ENCODE measurements around the gene VARS1. TPM values are rescaled to one million over a fixed set of nuclear protein-coding genes. Genes with fewer than 3 reads are reported as not detected.

VARS1 gene
- total and polyA plus RNA-seq, 2 of the 8 experiments (the other 6 are each of a cell fraction or from before 2014, with no cell fraction given): 53.5 to 162 TPM

DNA sequence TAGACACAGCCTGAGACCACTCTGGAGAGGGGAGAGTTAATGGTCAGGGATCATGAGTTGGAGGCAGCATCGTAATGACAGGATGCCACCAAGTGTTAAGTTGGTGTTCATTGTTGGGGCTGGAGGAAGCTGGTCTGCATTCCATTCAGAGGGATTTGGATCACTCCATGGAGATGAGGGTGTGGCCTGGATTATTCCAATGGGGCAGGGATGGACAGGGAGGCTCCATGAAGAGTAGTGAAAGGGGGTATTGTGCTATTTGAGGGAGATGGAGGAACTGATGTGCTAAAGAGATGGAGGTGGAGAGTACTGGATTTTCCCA lies 32.0 kb downstream of the VARS1 start:
- Histone ChIP-seq H3K4me2 (ENCODE audit: insufficient read depth in 1 of 2, low read depth in 2 of 2, low read length in 2 of 2) (peak overlapping the region in 1 of 2 experiments; percentile 6; a peak in 1 of 4 replicates), H2BK20ac (ENCODE audit: low read length) (no peak overlapping the region), H3K27ac (ENCODE audit: low read depth, low read length) (0 out of 2 replicates have a peak overlapping the region, but pooled peaks have one; percentile 32), H3K9me3 (ENCODE audit: insufficient read depth in 2 of 2, low read depth in 1 of 2, low read length in 1 of 2) (no peaks in the 10 kb centered on the region), H2BK5ac (ENCODE audit: low read depth, low read length) (no peak overlapping the region), H3K14ac (ENCODE audit: insufficient read length) (no peak overlapping the region), H3K4me3 (ENCODE audit: extremely low read depth in 1 of 4, insufficient read depth in 2 of 4, low read depth in 3 of 4, low read length in 4 of 4) (no peak overlapping the region), H3K4me1 (replicated peaks in 1 of 4; ENCODE audit: control insufficient read depth in 3 of 4, insufficient read depth in 4 of 4, low read length in 3 of 4) (peaks cover 0 to 11% (median under 1%) of the 10 kb centered on the region in 4 experiments; a peak in 4 of 7 replicates), H2AK5ac (ENCODE audit: low read depth, low read length) (no peak overlapping the region), H3K56ac (replicated peaks; ENCODE audit: insufficient read length, low read depth, low read length) (no peak overlapping the region), H3K23ac (ENCODE audit: insufficient read length) (no peak overlapping the region), H2BK120ac (replicated peaks; ENCODE audit: low read depth, low read length) (no peak overlapping the region), H2BK12ac (ENCODE audit: low read depth, low read length) (no peak overlapping the region), H2BK15ac (ENCODE audit: low read length) (0 out of 2 replicates have a peak overlapping the region, but pooled peaks have one; percentile 12), H4K20me1 (replicated peaks in 1 of 2; ENCODE audit: control insufficient read depth in 1 of 2, insufficient read depth in 2 of 2, low read length in 2 of 2) (no peaks in the 10 kb centered on the region), H3K79me2 (ENCODE audit: control insufficient read depth in 1 of 2, insufficient read depth in 2 of 2, low read length in 2 of 2) (no peaks in the 10 kb centered on the region), H3K18ac (ENCODE audit: extremely low read depth, low read length) (no peak overlapping the region), H2AFZ (ENCODE audit: low read length) (no peak overlapping the region), H3K4ac (replicated peaks; ENCODE audit: insufficient read length, low read depth, low read length) (no peak overlapping the region), H3K9ac (replicated peaks in 1 of 4; ENCODE audit: extremely low read depth in 1 of 4, low read depth in 3 of 4, low read length in 3 of 4) (no peak overlapping the region), H3K36me3 (ENCODE audit: control insufficient read depth in 2 of 4, insufficient read depth in 4 of 4, low read length in 3 of 4) (peaks cover 0 to 16% (median 1%) of the 10 kb centered on the region in 4 experiments; a peak in 3 of 8 replicates), H3K79me1 (ENCODE audit: low read depth, low read length) (no peaks in the 10 kb centered on the region), H3K23me2 (ENCODE audit: low read depth, low read length) (peaks cover 3% of the 10 kb centered on the region; the same call in 1 of the 2 replicates), H4K91ac (replicated peaks; ENCODE audit: insufficient read length, low read length) (no peak overlapping the region), H4K8ac (ENCODE audit: extremely low read depth, insufficient read depth, low read length) (no peak overlapping the region; the same call in 1 of the 2 replicates), H3K27me3 (replicated peaks in 1 of 4; ENCODE audit: control insufficient read depth in 3 of 4, extremely low read depth in 1 of 4, insufficient read depth in 3 of 4, low read length in 3 of 4) (no peaks in the 10 kb centered on the region), H4K5ac (ENCODE audit: insufficient read length, low read depth, low read length) (no peak overlapping the region)
- 67% methylated on average over 1 of the region's 1 CpG; no CpG with 5 or more reads in 1 of the 2 experiments for WGBS, 2 experiments (ENCODE audit: extremely low coverage in 1 of 2, insufficient coverage in 1 of 2, insufficient read length in 1 of 2, insufficient replicate concordance in 2 of 2, low coverage in 1 of 2, low lambda C conversion rate in 2 of 2, missing lambda C conversion rate in 1 of 2)
- DNase-seq (ENCODE audit: low read depth in 1 of 2, low spot score in 2 of 2): no peak
- ChIA-PET POLR2A (ENCODE audit: partially characterized antibody) (interaction anchor here (0.6 to 1.6 kb wide), 10 partner anchors 11 to 103 kb away, joined by 3 to 12 read pairs (median 3); partner anchors contain the start of genes C6orf47, CLIC1, DDAH2 and MSH5), CTCF (ENCODE audit: partially characterized antibody) (interaction anchor here (0.8 to 1.6 kb wide), 10 partner anchors 9 to 134 kb away, joined by 3 to 5 read pairs (median 3); partner anchors contain the start of genes CLIC1 and VWA7)
- FAIRE-seq: no peak
- TF ChIP-seq TAF1 (IDR thresholded peaks at IDR 0.05; ENCODE audit: low read depth, low read length): 0 out of 2 replicates have a peak, but pooled peaks have one; percentile 21
- TF ChIP-seq, protein P1, sequence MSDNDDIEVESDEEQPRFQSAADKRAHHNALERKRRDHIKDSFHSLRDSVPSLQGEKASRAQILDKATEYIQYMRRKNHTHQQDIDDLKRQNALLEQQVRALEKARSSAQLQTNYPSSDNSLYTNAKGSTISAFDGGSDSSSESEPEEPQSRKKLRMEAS (IDR thresholded peaks at IDR 0.05): no peak
- TF ChIP-seq SP1 (IDR thresholded peaks at IDR 0.05; ENCODE audit: low read depth, low read length): 0 out of 2 replicates have a peak, but pooled peaks have one; percentile 36
- TF ChIP-seq RBBP5 (IDR thresholded peaks at IDR 0.05; ENCODE audit: borderline replicate concordance, low read depth, low read length): no peak
- TF ChIP-seq SUZ12 (IDR thresholded peaks at IDR 0.05; ENCODE audit: low read length): no peak
- TF ChIP-seq SIX5 (IDR thresholded peaks at IDR 0.05; ENCODE audit: low read depth, low read length): no peak
- peak; percentile 57; the same call in 1 of the 2 replicates for TF ChIP-seq CHD1 (IDR thresholded peaks at IDR 0.05; ENCODE audit: low read depth, low read length)
- no peak for TF ChIP-seq BACH1 (IDR thresholded peaks at IDR 0.05; ENCODE audit: low read length)
- TF ChIP-seq NANOG (IDR thresholded peaks at IDR 0.05; ENCODE audit: insufficient read depth, low read depth, low read length, poor library complexity, severe bottlenecking): no peak
- peak in 1 of 2 experiments; percentile 9; a peak in 1 of 4 replicates for TF ChIP-seq RAD21 (IDR thresholded peaks at IDR 0.05 in 1 of 2, conservative IDR thresholded peaks at IDR 0.05 in 1 of 2; ENCODE audit: low read depth in 2 of 2, low read length in 2 of 2)
- no peak for TF ChIP-seq RFX5 (IDR thresholded peaks at IDR 0.05; ENCODE audit: borderline replicate concordance, low read depth, low read length)
- TF ChIP-seq SAP30 (IDR thresholded peaks at IDR 0.05; ENCODE audit: insufficient read depth, insufficient replicate concordance, low read length): no peak
